GM21381 (cell line): ENCODE results near the gene TTLL11.

Source experiments
- ATAC-seq: cut with Tn5 transposase; IDR thresholded peaks from one replicate; pipeline ENCODE4 v1.9.1; 2021; ENCODE audit warnings: mild to moderate bottlenecking, moderate library complexity; ENCODE audit not compliant: unreplicated experiment

The TTLL11 gene

GRCh38 chr9:121781145-121781548, 312.0 kb downstream of the TTLL11 start:
- ATAC-seq, result no peak

- ATAC-seq, result no peak
Observed at GRCh38 chr9:121780177-121781040, 312.7 kb downstream of the TTLL11 start.

DNA sequence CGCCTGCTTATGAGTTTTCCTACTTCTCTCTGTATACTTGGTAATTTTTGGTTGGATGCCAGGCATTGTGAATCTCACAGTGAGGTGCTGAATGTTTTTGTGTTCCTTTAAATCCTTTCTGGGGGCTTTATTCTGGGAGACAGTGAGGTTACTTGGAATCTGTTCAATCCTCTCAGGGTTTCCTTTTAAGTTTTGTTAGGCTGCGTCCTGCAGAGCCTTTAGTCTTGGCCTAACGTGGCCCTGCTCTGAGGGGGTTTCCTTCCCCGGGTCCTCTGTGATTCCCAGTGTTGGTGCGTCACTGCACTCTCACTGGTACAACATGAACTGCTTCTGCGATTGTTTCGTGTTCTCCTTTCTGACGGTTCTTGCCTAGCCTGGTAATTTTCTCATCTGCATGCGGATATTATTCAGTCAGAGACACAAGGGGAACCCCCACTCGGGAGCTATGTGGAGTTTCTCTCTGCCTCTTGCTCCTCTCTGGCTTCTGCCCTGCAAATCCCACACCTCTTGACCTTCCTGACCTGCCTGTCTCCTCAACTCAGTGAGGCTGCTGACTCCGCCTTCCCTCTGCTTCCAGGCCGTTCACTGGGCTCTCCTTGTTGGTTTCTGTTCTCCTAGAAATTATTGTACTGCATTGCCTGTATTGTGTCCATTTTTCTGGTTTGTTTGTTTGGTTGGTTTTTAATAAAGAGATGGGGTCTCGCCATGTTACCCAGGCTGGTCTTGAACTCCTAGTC, 313.6 kb downstream of the TTLL11 start:
- ATAC-seq, result no peak

- ATAC-seq, result no peak
Observed at GRCh38 chr9:121778252-121779225, 314.6 kb downstream of the TTLL11 start.

GRCh38 chr9:121776739-121777637, 316.1 kb downstream of the TTLL11 start:
- no peak for ATAC-seq

DNA sequence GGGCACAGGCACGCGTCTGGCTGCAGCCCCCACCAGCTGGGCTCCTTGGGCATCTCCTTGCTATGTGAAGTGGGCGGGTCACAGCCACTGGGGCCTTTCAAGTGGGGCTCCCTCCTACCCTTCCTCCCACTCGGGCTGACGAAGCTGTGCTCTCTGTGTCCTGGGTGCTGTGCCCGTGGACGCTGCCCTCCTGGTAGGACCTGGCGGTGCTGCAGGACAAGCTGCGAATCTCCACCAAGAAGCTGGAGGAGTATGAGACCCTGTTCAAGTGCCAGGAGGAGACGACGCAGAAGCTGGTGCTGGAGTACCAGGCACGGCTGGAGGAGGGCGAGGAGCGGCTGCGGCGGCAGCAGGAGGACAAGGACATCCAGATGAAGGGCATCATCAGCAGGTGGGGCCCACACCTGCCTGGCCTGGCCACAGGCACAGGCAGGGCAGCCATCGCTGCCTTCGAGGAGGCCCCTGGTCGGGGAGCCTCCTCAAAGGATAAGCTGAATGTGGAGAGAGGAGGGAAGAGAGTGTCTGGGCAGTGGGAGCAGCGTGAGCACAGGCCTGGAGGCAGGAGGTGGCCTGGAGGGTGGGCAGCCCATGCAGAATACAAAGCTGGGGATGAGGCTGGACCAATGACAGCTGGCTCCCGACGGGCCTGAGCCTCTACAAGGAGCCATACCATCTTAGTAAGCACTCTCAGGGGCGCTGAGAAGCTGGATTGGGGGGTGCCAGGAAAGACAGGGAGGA, 316.9 kb downstream of the TTLL11 start:
- no peak for ATAC-seq

- ATAC-seq, result no peak
Observed at GRCh38 chr9:121774715-121775613, 318.1 kb downstream of the TTLL11 start.

DNA sequence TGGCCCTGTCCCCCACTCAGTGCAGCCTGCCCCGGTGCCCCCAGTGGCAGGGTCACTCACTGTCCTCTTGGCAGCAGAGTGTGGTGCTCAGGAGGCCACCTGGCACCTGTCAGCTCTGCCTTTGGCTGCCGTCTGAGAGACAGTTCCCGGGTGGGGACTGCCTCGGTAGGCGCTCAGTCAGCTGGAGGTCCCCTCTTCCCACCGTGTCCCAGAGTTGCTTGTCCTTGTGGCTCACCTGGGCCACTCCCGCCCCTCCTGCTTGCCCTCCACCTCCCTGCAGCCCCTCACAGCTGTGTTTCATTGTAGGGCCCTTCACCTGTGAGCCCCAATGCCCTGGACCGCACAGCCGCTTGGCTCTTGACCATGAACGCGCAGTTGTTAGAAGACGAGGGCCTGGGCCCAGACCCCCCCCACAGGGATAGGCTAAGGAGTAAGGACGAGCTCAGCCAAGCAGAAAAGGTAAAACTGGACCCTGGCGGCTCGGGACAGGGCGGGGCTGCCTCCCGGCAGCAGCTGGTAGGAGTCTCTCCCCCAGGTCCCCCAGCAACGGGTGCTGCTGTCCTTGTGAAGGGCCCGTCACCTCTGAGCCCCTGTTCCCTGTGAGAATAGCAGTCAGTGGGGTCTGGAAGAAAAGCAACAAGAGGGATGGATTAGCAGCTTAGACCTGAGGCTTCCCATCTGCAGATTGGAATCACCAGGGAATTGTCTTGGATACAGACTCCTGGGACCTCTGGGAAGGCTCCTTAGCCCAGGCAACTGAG, 319.0 kb downstream of the TTLL11 start:
- no peak for ATAC-seq

GRCh38 chr9:121773286-121773953, 319.7 kb downstream of the TTLL11 start:
- ATAC-seq, result no peak

GRCh38 chr9:121772600-121773285, 320.4 kb downstream of the TTLL11 start:
- ATAC-seq, result no peak
